NCI-H1105 treated with DMSO at 0.1 percent for 48 hours (cell line): ENCODE measurements around the gene PARD3.
A peak's percentile ranks its signal among the peaks of the same experiment; 100 is the strongest.
"Not testable (repeated sequence)": the region's sequence is repeated elsewhere in the genome, so short reads cannot be mapped to it uniquely, and the experiment has no call there.

Experiments used
- DNase-seq: peaks from one replicate; lab custom pipeline; 2025; lab: John Stamatoyannopoulos, UW

PARD3 gene

GRCh38 chr10:34741087-34741486 lies 74.0 kb downstream of the PARD3 start:
- not testable (repeated sequence) for DNase-seq

GRCh38 chr10:34740321-34740720 lies 74.8 kb downstream of the PARD3 start:
- DNase-seq: no peak

- peak; percentile 90 for DNase-seq
These were observed 75.2 kb downstream of the PARD3 start for GRCh38 chr10:34739915-34740314.

GRCh38 chr10:34737772-34738169 lies 77.3 kb downstream of the PARD3 start:
- DNase-seq: no peak

GRCh38 chr10:34736976-34737771 lies 77.9 kb downstream of the PARD3 start:
- no peak for DNase-seq

- no peak for DNase-seq
These were observed 80.2 kb downstream of the PARD3 start for GRCh38 chr10:34734918-34735317.

- peak; percentile 5 for DNase-seq
These were observed 82.2 kb downstream of the PARD3 start for GRCh38 chr10:34732926-34733325.

- no peak for DNase-seq
These were observed 83.0 kb downstream of the PARD3 start for GRCh38 chr10:34731885-34732701.

- DNase-seq: no peak
These were observed 83.9 kb downstream of the PARD3 start for GRCh38 chr10:34731213-34731612.

GRCh38 chr10:34730726-34731125 lies 84.4 kb downstream of the PARD3 start:
- no peak for DNase-seq

- DNase-seq: no peak
These were observed 85.5 kb downstream of the PARD3 start for GRCh38 chr10:34729619-34730018.

- DNase-seq: no peak
These were observed 86.7 kb downstream of the PARD3 start for GRCh38 chr10:34728361-34728760.

GRCh38 chr10:34727595-34728033 lies 87.5 kb downstream of the PARD3 start:
- DNase-seq: no peak

GRCh38 chr10:34726862-34727261 lies 88.2 kb downstream of the PARD3 start:
- no peak for DNase-seq

GRCh38 chr10:34723750-34724149 lies 91.3 kb downstream of the PARD3 start:
- no peak for DNase-seq

GRCh38 chr10:34722404-34722803 lies 92.7 kb downstream of the PARD3 start:
- DNase-seq: no peak

GRCh38 chr10:34721208-34721840 lies 93.8 kb downstream of the PARD3 start:
- no peak for DNase-seq

- DNase-seq: no peak
These were observed 95.3 kb downstream of the PARD3 start for GRCh38 chr10:34719746-34720145.

- no peak for DNase-seq
These were observed 95.8 kb downstream of the PARD3 start for GRCh38 chr10:34719328-34719727.

- DNase-seq: no peak
These were observed 97.7 kb downstream of the PARD3 start for GRCh38 chr10:34717429-34717828.

- no peak for DNase-seq
These were observed 98.1 kb downstream of the PARD3 start for GRCh38 chr10:34716958-34717357.

GRCh38 chr10:34716234-34716633 lies 98.9 kb downstream of the PARD3 start:
- DNase-seq: no peak
